Neuronal stem cell (in vitro differentiated cells): ENCODE data around the gene RGP1.
A peak's percentile ranks its signal among the peaks of the same experiment; 100 is the strongest.

Source experiments
- DNase-seq: peaks from one replicate; pipeline ENCODE4 v3.0.0-alpha.2; 2013; ENCODE audit warnings: low spot score
- H2AFZ ChIP-seq: one replicate; pipeline ENCODE4 v1.6.1; 2013; ENCODE audit warnings: mild to moderate bottlenecking, low read length, inconsistent platforms
- H2AK5ac ChIP-seq: 2 replicates; pipeline ENCODE4 v1.6.1; 2013; ENCODE audit warnings: low read depth, mild to moderate bottlenecking, inconsistent platforms, low read length, moderate library complexity, mixed read lengths
- H2BK120ac ChIP-seq: 2 replicates; pipeline ENCODE4 v1.6.1; 2013; ENCODE audit warnings: low read depth, mild to moderate bottlenecking, inconsistent platforms, low read length, moderate library complexity, mixed read lengths
- H2BK12ac ChIP-seq: one replicate; pipeline ENCODE4 v1.6.1; 2013; ENCODE audit warnings: low read length, inconsistent platforms
- H2BK15ac ChIP-seq: 2 replicates; pipeline ENCODE4 v1.6.1; 2013; ENCODE audit warnings: mild to moderate bottlenecking, low read length, inconsistent platforms, mixed read lengths
- H2BK5ac ChIP-seq: one replicate; pipeline ENCODE4 v1.6.1; 2013; ENCODE audit warnings: inconsistent platforms, mild to moderate bottlenecking, low read length, moderate library complexity
- H3K14ac ChIP-seq: one replicate; pipeline ENCODE4 v1.6.1; 2013; ENCODE audit warnings: low read length, inconsistent platforms
- H3K18ac ChIP-seq: 2 replicates; pipeline ENCODE4 v1.6.1; 2013; ENCODE audit warnings: low read length, inconsistent platforms
- H3K23ac ChIP-seq: 2 replicates; pipeline ENCODE4 v1.6.1; 2013; ENCODE audit warnings: low read depth, mild to moderate bottlenecking, mixed read lengths, low read length, inconsistent platforms; ENCODE audit not compliant: poor library complexity
- H3K27ac ChIP-seq: replicated peaks from 3 replicates; pipeline ENCODE4 v1.5.1; 2013; ENCODE audit warnings: low read length, inconsistent platforms
- H3K27me3 ChIP-seq, 3 experiments: 2 replicates each; pipeline ENCODE4 v1.6.1; 2013; ENCODE audit warnings: low read length in 3 of 3, mild to moderate bottlenecking in 2 of 3, inconsistent platforms in 1 of 3, low read depth in 1 of 3, mixed read lengths in 1 of 3, moderate library complexity in 1 of 3; ENCODE audit not compliant: control insufficient read depth in 3 of 3, insufficient read depth in 3 of 3
- H3K36me3 ChIP-seq, 2 donors: replicated peaks in 1 of 2; 2 replicates each; pipeline ENCODE4 v1.6.1; 2013; ENCODE audit warnings: low read length in 2 of 2; ENCODE audit not compliant: control insufficient read depth in 2 of 2, insufficient read depth in 2 of 2
- H3K4ac ChIP-seq: 2 replicates; pipeline ENCODE4 v1.6.1; 2013; ENCODE audit warnings: inconsistent platforms, mild to moderate bottlenecking, low read length, moderate library complexity
- H3K4me1 ChIP-seq, 2 donors: 1 replicate in 1 of 2; 2 replicates in 1 of 2; pipeline ENCODE4 v1.6.1; 2013; ENCODE audit warnings: low read length in 2 of 2, low read depth in 1 of 2; ENCODE audit not compliant: control insufficient read depth in 2 of 2, insufficient read depth in 1 of 2
- H3K4me2 ChIP-seq: one replicate; pipeline ENCODE4 v1.6.1; 2013; ENCODE audit warnings: mild to moderate bottlenecking, low read length, inconsistent platforms; ENCODE audit not compliant: insufficient read depth, poor library complexity, severe bottlenecking
- H3K4me3 ChIP-seq, 2 donors: 2 replicates each; pipeline ENCODE4 v1.5.1; 2013; ENCODE audit warnings: low read length in 2 of 2, mild to moderate bottlenecking in 2 of 2, inconsistent platforms in 1 of 2, moderate library complexity in 1 of 2
- H3K79me1 ChIP-seq: one replicate; pipeline ENCODE4 v1.6.1; 2013; ENCODE audit warnings: low read depth, mild to moderate bottlenecking, inconsistent platforms, low read length, moderate library complexity
- H3K9ac ChIP-seq: one replicate; pipeline ENCODE4 v1.6.1; 2013; ENCODE audit warnings: mild to moderate bottlenecking, low read depth, low read length, inconsistent platforms; ENCODE audit not compliant: poor library complexity
- H3K9me3 ChIP-seq, 2 donors: replicated peaks in 1 of 2; 2 replicates each; pipeline versions ENCODE3 to v1.6.1; 2013; ENCODE audit warnings: low read length in 2 of 2, mild to moderate bottlenecking in 2 of 2, inconsistent platforms in 1 of 2, low read depth in 1 of 2, mixed read lengths in 1 of 2, moderate library complexity in 1 of 2; ENCODE audit not compliant: control insufficient read depth in 2 of 2, insufficient read depth in 1 of 2
- H4K8ac ChIP-seq: one replicate; pipeline ENCODE4 v1.6.1; 2013; ENCODE audit warnings: low read depth, mild to moderate bottlenecking, inconsistent platforms, low read length, moderate library complexity
- H4K91ac ChIP-seq: one replicate; pipeline ENCODE4 v1.6.1; 2013; ENCODE audit warnings: low read length, low read depth, mild to moderate bottlenecking, inconsistent platforms; ENCODE audit not compliant: poor library complexity
- WGBS, 2 donors: extraction: QIAGEN DNeasy Blood & Tissue Kit; methylation state at CpG; one replicate each; pipeline ENCODE4 v1.1.7; 2013; ENCODE audit warnings: missing lambda C conversion rate in 2 of 2, mixed read lengths in 1 of 2; ENCODE audit not compliant: insufficient read length in 2 of 2, insufficient replicate concordance in 1 of 2; ENCODE audit errors: extremely low coverage in 2 of 2; 5-methylcytosine and 5-hydroxymethylcytosine counted together

The RGP1 gene

GRCh38 chr9:35789541-35789940 is 40.5 kb downstream of the RGP1 start:
- Histone ChIP-seq H3K9ac (no peak overlapping the region), H3K4me2 (no peak overlapping the region), H3K9me3 (no peaks in the 10 kb centered on the region), H3K27ac (no peak overlapping the region), H3K4me3 (no peak overlapping the region), H2BK120ac (no peak overlapping the region), H3K27me3 (peaks cover 0 to 12% (median 0%) of the 10 kb centered on the region in 3 experiments), H3K23ac (no peak overlapping the region), H3K36me3 (peaks cover 0 to 7% of the 10 kb centered on the region in 2 donors), H2AK5ac (no peak overlapping the region), H3K4me1 (peaks cover 6 to 7% of the 10 kb centered on the region in 2 donors), H3K14ac (no peak overlapping the region), H4K91ac (no peak overlapping the region), H2BK12ac (no peak overlapping the region), H3K79me1 (peaks cover 2% of the 10 kb centered on the region), H3K4ac (no peak overlapping the region), H3K18ac (no peak overlapping the region), H4K8ac (no peak overlapping the region), H2AFZ (no peak overlapping the region), H2BK15ac (no peak overlapping the region), H2BK5ac (no peak overlapping the region)
- no CpG with 5 or more reads among the region's 2 CpGs for WGBS, 2 donors
- no peak for DNase-seq

GRCh38 chr9:35790025-35790384 is 40.9 kb downstream of the RGP1 start:
- Histone ChIP-seq H3K79me1 (peaks cover 2% of the 10 kb centered on the region), H3K36me3 (peaks cover 0 to 7% of the 10 kb centered on the region in 2 donors), H3K23ac (no peak overlapping the region), H3K27me3 (peaks cover 0 to 12% (median 0%) of the 10 kb centered on the region in 3 experiments), H2BK12ac (no peak overlapping the region), H2BK15ac (no peak overlapping the region), H3K4me1 (peaks cover 6 to 7% of the 10 kb centered on the region in 2 donors), H3K9me3 (no peaks in the 10 kb centered on the region), H2BK5ac (no peak overlapping the region), H2BK120ac (no peak overlapping the region), H3K18ac (no peak overlapping the region), H4K91ac (no peak overlapping the region), H3K14ac (no peak overlapping the region), H3K4me2 (no peak overlapping the region), H3K27ac (no peak overlapping the region), H2AFZ (peak overlapping the region; percentile 89), H3K4ac (no peak overlapping the region), H4K8ac (no peak overlapping the region), H3K9ac (no peak overlapping the region), H3K4me3 (no peak overlapping the region), H2AK5ac (no peak overlapping the region)
- no CpG with 5 or more reads among the region's 4 CpGs for WGBS, 2 donors
- DNase-seq = no peak

GRCh38 chr9:35790385-35791296 is 41.6 kb downstream of the RGP1 start:
- peak overlapping the region; percentile 90 for H3K18ac ChIP-seq
- H3K9me3 ChIP-seq = no peaks in the 10 kb centered on the region
- no peak overlapping the region for H4K91ac ChIP-seq
- no peak overlapping the region for H2BK5ac ChIP-seq
- WGBS, 2 donors = no CpG with 5 or more reads among the region's 37 CpGs
- no peak overlapping the region for H3K14ac ChIP-seq
- H2AK5ac ChIP-seq = peak overlapping the region; percentile 64
- peak overlapping the region; percentile 89 for H2AFZ ChIP-seq
- no peak overlapping the region for H3K4me2 ChIP-seq
- DNase-seq = peak; percentile 71
- H4K8ac ChIP-seq = no peak overlapping the region
- no peak overlapping the region for H2BK12ac ChIP-seq
- H2BK15ac ChIP-seq = peak overlapping the region; percentile 93
- no peak overlapping the region for H3K23ac ChIP-seq
- H3K4ac ChIP-seq = no peak overlapping the region
- no peak overlapping the region for H3K4me3 ChIP-seq
- no peak overlapping the region for H3K27ac ChIP-seq
- no peak overlapping the region for H2BK120ac ChIP-seq
- peak overlapping the region; percentile 51 for H3K9ac ChIP-seq
- H3K4me1 ChIP-seq = peaks cover 6 to 7% of the 10 kb centered on the region in 2 donors
- H3K27me3 ChIP-seq = peaks cover 0 to 14% (median 0%) of the 10 kb centered on the region in 3 experiments
- peaks cover 2% of the 10 kb centered on the region for H3K79me1 ChIP-seq
- H3K36me3 ChIP-seq = peaks cover 0 to 4% of the 10 kb centered on the region in 2 donors

- Histone ChIP-seq H3K4me1 (peaks cover 6 to 7% of the 10 kb centered on the region in 2 donors), H3K4me3 (peak within 1 kb of the TSS in 1 of 2 donors; percentile 76), H2AFZ (peak within 1 kb of the TSS; percentile 89), H3K9ac (peak within 1 kb of the TSS; percentile 94), H2BK120ac (no peak within 1 kb of the TSS), H4K8ac (no peak within 1 kb of the TSS), H2BK12ac (peak within 1 kb of the TSS; percentile 77), H3K79me1 (peaks cover 2% of the 10 kb centered on the region), H3K18ac (peak within 1 kb of the TSS; percentile 97), H3K23ac (peak within 1 kb of the TSS; percentile 80), H2BK15ac (peak within 1 kb of the TSS; percentile 93), H3K4ac (peak within 1 kb of the TSS; percentile 78), H2AK5ac (peak within 1 kb of the TSS; percentile 91), H3K27ac (no peak within 1 kb of the TSS), H3K14ac (peak within 1 kb of the TSS; percentile 63), H3K27me3 (peaks cover 0 to 19% (median 0%) of the 10 kb centered on the region in 3 experiments), H4K91ac (peak within 1 kb of the TSS; percentile 89), H2BK5ac (peak within 1 kb of the TSS; percentile 70), H3K36me3 (peaks cover 0 to 4% of the 10 kb centered on the region in 2 donors), H3K4me2 (peak within 1 kb of the TSS; percentile 75), H3K9me3 (no peaks in the 10 kb centered on the region)
- no CpG with 5 or more reads among the region's 64 CpGs for WGBS, 2 donors
- no peak for DNase-seq
Observed at GRCh38 chr9:35791297-35791921, 42.3 kb downstream of the RGP1 start, which contains the start of gene NPR2. Gene NPR2, plus strand, starts transcription at chr9:35791591. Its CDS starts 818 bp downstream, at chr9:35792409.
